B cell (primary cell): ENCODE data around the gene NPIPB4. TPM values are rescaled to one million over a fixed set of nuclear protein-coding genes. Genes with fewer than 3 reads are reported as not detected.
"Not testable (repeated sequence)": the region's sequence is repeated elsewhere in the genome, so short reads cannot be mapped to it uniquely, and the experiment has no call there.

Experiments
- ATAC-seq: fragments of 200-7000 bp; cut with Tn5 transposase; one replicate; pipeline ENCODE4 v1.10.0; 2021; ENCODE audit warnings: low read depth, mild to moderate bottlenecking, moderate number of reproducible peaks, moderate library complexity
- CTCF ChIA-PET: fragments of 350-600 bp; sonication (Branson Sonifier 250); formaldehyde crosslinking; loops from one replicate; lab custom pipeline; 2021; ENCODE audit warnings: antibody characterized with exemption, inconsistent platforms; lab: Charles Lee
- POLR2A ChIA-PET: fragments of 350-600 bp; sonication (Branson Sonifier 250); formaldehyde crosslinking; loops from one replicate; lab custom pipeline; 2021; ENCODE audit warnings: antibody characterized with exemption; lab: Charles Lee
- DNase-seq: peaks from one replicate; pipeline ENCODE4 v3.0.0; 2013
- H2AFZ ChIP-seq: 2 replicates; pipeline ENCODE4 v1.6.1; 2012; ENCODE audit warnings: mild to moderate bottlenecking, low read depth, low read length; ENCODE audit not compliant: insufficient read depth, poor library complexity, severe bottlenecking
- H3K27ac ChIP-seq, 2 donors: 1 replicate in 1 of 2; 2 replicates in 1 of 2; pipeline ENCODE4 v1.5.1; 2012 to 2013; ENCODE audit warnings: low read length in 2 of 2, mild to moderate bottlenecking in 2 of 2, moderate library complexity in 1 of 2
- H3K27me3 ChIP-seq, 4 experiments: fragments of 200-600 bp in 1 of 4; sonication (generic) in 1 of 4; replicated peaks in 1 of 4; 1 replicate in 2 of 4; 2 replicates in 2 of 4; pipeline versions ENCODE4 v1.6.1 to v1.7.0; 2013 to 2016; ENCODE audit warnings: low read length in 3 of 4, mild to moderate bottlenecking in 2 of 4, mixed read lengths in 1 of 4, moderate library complexity in 1 of 4; ENCODE audit not compliant: insufficient read depth in 4 of 4, control insufficient read depth in 3 of 4; ENCODE audit errors: control extremely low read depth in 1 of 4
- H3K36me3 ChIP-seq, 2 experiments: replicated peaks in 1 of 2; 1 replicate in 1 of 2; 2 replicates in 1 of 2; pipeline versions ENCODE4 v1.6.1 to v1.7.1; 2013; ENCODE audit warnings: low read length in 1 of 2; ENCODE audit not compliant: insufficient read depth in 2 of 2, control insufficient read depth in 1 of 2; ENCODE audit errors: control extremely low read depth in 1 of 2, extremely low read depth in 1 of 2
- H3K4me1 ChIP-seq, 2 donors: fragments of 200-600 bp in 1 of 2; sonication (generic) in 1 of 2; 1 replicate in 1 of 2; 2 replicates in 1 of 2; pipeline versions ENCODE4 v1.5.1 to v1.6.1; 2013 to 2017; ENCODE audit warnings: low read length in 2 of 2; ENCODE audit not compliant: control insufficient read depth in 2 of 2, insufficient read depth in 2 of 2
- H3K4me2 ChIP-seq: replicated peaks from 2 replicates; pipeline ENCODE3; 2012; ENCODE audit warnings: mild to moderate bottlenecking, low read depth, low read length; ENCODE audit not compliant: poor library complexity, severe bottlenecking
- H3K4me3 ChIP-seq, 5 experiments: fragments of 200-600 bp in 1 of 5; sonication (generic) in 1 of 5; 1 replicate in 3 of 5; 2 replicates in 2 of 5; pipeline versions ENCODE4 v1.5.1 to v1.7.0; 2011 to 2016; ENCODE audit warnings: low read length in 4 of 5, mild to moderate bottlenecking in 4 of 5, low read depth in 2 of 5, control low read depth in 1 of 5, moderate library complexity in 1 of 5; ENCODE audit not compliant: insufficient read depth in 1 of 5; ENCODE audit errors: control extremely low read depth in 1 of 5, extremely low read depth in 1 of 5
- H3K79me2 ChIP-seq: fragments of 200-600 bp; sonication (generic); one replicate; pipeline ENCODE4 v1.6.0; 2016; ENCODE audit warnings: low read length; ENCODE audit not compliant: control insufficient read depth, insufficient read depth
- H3K9ac ChIP-seq: fragments of 200-600 bp; sonication (generic); 2 replicates; pipeline ENCODE4 v1.6.1; 2017; ENCODE audit warnings: mild to moderate bottlenecking, low read length, moderate library complexity
- H3K9me3 ChIP-seq, 3 donors: one replicate each; pipeline versions ENCODE4 v1.6.1 to v1.7.1; 2013; ENCODE audit warnings: low read length in 2 of 3; ENCODE audit not compliant: control insufficient read depth in 2 of 3, insufficient read depth in 1 of 3; ENCODE audit errors: control extremely low read depth in 1 of 3
- H4K20me1 ChIP-seq: 2 replicates; pipeline ENCODE4 v1.6.0; 2012; ENCODE audit warnings: mild to moderate bottlenecking, low read length; ENCODE audit not compliant: insufficient read depth, control insufficient read depth, poor library complexity, severe bottlenecking
- H3K27ac Mint-ChIP-seq: one replicate; pipeline ENCODE4 v1.8.0; 2021; ENCODE audit warnings: mixed read lengths
- H3K27me3 Mint-ChIP-seq: one replicate; pipeline ENCODE4 v1.8.0; 2021; ENCODE audit warnings: mixed read lengths
- H3K4me1 Mint-ChIP-seq: one replicate; pipeline ENCODE4 v1.8.0; 2021; ENCODE audit warnings: mixed read lengths
- H3K4me3 Mint-ChIP-seq: one replicate; pipeline ENCODE4 v1.8.0; 2021; ENCODE audit warnings: mixed read lengths
- H3K9me3 Mint-ChIP-seq: one replicate; pipeline ENCODE4 v1.8.0; 2022; ENCODE audit warnings: mixed read lengths; ENCODE audit not compliant: insufficient read depth
- WGBS: methylation state at CpG from one replicate; pipeline ENCODE4 v1.1.5; 2013; ENCODE audit warnings: missing lambda C conversion rate; ENCODE audit not compliant: insufficient coverage; 5-methylcytosine and 5-hydroxymethylcytosine counted together
- intact Hi-C: fragments of 100-400 bp; cut with micrococcal nuclease; formaldehyde crosslinking; loops from one replicate; pipeline ENCODE4 v1.10.0; 2022
- polyA plus RNA-seq: library from polyadenylated mRNA; depleted of rRNA; stranded (reverse); fragments of >200 nt; gene quantifications from 2 replicates; pipeline ENCODE4 v1.2.3, GENCODE V29; 2012
- total RNA-seq, 2 donors: library from RNA; stranded (reverse); fragments of 120-200 nt in 1 of 2; gene quantifications; 1 replicate in 1 of 2; 2 replicates in 1 of 2; pipeline versions ENCODE4 v1.2.3 to v1.2.4, GENCODE V29; 2013 to 2022

The NPIPB4 gene
- total and polyA plus RNA-seq, 2 donors (not counting 1 experiment from before 2014, with no cell fraction given) = 72.0 to 650 TPM

DNA sequence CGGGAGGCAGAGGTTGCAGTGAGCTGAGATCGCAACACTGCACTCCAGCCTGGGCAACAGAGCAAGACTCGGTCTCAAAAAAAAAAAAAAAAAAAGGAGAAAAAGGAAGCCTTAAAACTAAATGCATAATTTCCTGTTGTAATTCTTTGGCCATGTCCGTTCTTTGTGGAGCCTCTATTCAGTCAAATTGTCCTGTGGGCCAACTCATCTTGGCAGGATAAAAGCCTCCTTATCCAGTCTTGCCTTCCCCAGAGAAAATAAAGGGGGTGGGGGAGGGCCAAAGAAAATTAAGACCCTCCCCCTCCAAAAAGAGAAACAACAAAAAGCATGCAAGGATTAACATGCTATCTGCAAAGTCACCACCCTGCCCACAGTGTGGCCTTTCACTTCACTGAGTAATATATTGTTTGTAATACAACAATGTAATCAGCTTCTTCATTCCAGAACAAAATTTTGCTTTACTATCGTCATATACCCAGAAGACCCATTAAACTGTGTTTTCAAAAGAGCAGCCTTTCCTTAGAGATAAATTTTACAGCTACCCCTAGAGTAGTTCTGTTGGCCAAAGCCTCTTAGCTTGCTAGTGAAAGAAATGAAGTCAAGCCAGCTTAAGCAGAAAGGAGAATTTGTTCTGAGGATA, 31.4 kb downstream of the NPIPB4 start:
- H3K4me3 Mint-ChIP-seq, CTCF ChIA-PET, H3K27ac Mint-ChIP-seq, DNase-seq, ATAC-seq, H3K9me3 Mint-ChIP-seq, H3K9me3 ChIP-seq, H3K27ac ChIP-seq, H3K4me2 ChIP-seq, H3K4me1 Mint-ChIP-seq, H3K4me1 ChIP-seq, H4K20me1 ChIP-seq, H3K36me3 ChIP-seq, H3K79me2 ChIP-seq, H2AFZ ChIP-seq, H3K27me3 ChIP-seq, H3K9ac ChIP-seq, H3K4me3 ChIP-seq, H3K27me3 Mint-ChIP-seq, POLR2A ChIA-PET: not testable (repeated sequence)
- 75% methylated on average over 2 of the region's 5 CpGs for WGBS
- intact Hi-C loops = loop anchor here (10.0 kb wide), 1 partner anchor 369 kb away; no protein-coding TSS in a partner anchor

DNA sequence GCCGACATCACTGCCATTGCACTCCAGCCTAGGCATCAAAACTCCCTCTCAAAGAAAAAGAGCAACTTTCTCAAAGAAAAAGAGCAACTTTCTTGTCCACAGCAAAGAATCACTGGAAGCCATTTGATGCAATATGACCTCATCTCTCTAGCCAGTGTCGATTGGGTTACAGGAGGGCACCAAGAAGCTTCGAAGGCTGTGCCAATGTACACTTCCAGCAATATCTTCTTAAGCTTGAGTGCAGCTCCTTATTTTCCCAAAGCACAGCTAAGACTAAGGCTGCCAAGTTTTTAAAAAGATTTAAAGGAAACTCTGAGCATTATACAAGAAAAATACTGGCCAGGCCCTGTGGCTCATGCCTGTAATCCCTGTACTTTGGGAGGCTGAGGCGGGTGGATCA, 32.0 kb downstream of the NPIPB4 start:
- H4K20me1 ChIP-seq, H2AFZ ChIP-seq, H3K9ac ChIP-seq, H3K27ac Mint-ChIP-seq, H3K27me3 Mint-ChIP-seq, H3K9me3 Mint-ChIP-seq, CTCF ChIA-PET, DNase-seq, ATAC-seq, H3K4me2 ChIP-seq, H3K27ac ChIP-seq, H3K4me3 ChIP-seq, H3K9me3 ChIP-seq, H3K4me1 Mint-ChIP-seq, H3K4me1 ChIP-seq, H3K27me3 ChIP-seq, POLR2A ChIA-PET, H3K4me3 Mint-ChIP-seq, H3K79me2 ChIP-seq, H3K36me3 ChIP-seq: not testable (repeated sequence)
- intact Hi-C loops = loop anchor here (10.0 kb wide), 1 partner anchor 369 kb away; no protein-coding TSS in a partner anchor
- 94% methylated on average over 2 of the region's 4 CpGs for WGBS

DNA sequence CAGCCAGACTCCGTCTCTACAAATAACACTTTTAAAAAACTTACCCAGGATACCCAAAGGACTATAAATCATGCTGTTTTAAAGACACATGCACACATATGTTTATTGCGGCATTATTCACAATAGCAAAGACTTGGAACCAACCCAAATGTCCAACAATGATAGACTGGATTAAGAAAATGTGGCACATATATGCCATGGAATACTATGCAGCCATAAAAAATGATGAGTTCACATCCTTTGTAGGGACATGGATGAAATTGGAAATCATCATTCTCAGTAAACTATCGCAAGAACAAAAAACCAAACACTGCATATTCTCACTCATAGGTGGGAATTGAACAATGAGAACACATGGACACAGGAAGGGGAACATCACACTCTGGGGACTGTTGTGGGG, 34.3 kb downstream of the NPIPB4 start:
- DNase-seq, CTCF ChIA-PET, H3K4me2 ChIP-seq, H3K36me3 ChIP-seq, H3K27ac ChIP-seq, H3K9ac ChIP-seq, H3K4me1 ChIP-seq, ATAC-seq, H4K20me1 ChIP-seq, H3K9me3 Mint-ChIP-seq, H3K4me3 Mint-ChIP-seq, H3K4me3 ChIP-seq, H3K27me3 ChIP-seq, H3K9me3 ChIP-seq, H2AFZ ChIP-seq, H3K27me3 Mint-ChIP-seq, H3K79me2 ChIP-seq, POLR2A ChIA-PET, H3K27ac Mint-ChIP-seq: not testable (repeated sequence)
- H3K4me1 Mint-ChIP-seq = peaks cover 14% of the 10 kb centered on the region
- WGBS = no CpG with 5 or more reads among the region's 3 CpGs
- intact Hi-C loops = loop anchor here (10.0 kb wide), 1 partner anchor 372 kb away; no protein-coding TSS in a partner anchor

DNA sequence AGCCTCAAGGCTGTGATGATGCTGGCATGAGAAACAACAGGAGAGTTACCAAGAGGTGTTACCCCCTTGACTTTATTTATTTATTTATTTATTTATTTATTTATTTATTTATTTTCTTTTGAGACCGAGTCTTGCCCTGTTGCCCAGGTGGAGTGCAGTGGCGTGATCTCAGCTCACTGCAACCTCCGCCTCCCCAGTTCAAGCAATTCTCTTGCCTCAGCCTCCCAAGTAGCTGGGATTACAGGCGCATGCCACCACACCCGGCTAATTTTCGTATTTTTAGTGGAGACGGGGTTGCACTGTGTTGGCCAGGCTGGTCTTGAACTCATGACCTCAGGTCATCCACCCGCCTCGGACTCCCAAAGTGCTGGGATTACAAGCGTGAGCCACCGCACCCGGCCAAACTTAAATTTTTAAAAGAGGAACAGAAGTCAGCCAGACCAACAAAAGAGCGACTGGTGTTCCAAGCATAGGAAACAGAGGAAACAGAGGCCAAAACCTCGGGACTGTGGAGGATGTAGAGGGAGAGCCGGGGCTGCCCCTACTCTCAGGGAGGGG, 36.6 kb downstream of the NPIPB4 start:
- WGBS = 92% methylated on average over 6 of the region's 15 CpGs
- Mint-ChIP-seq H3K4me3 (peak overlapping the region; percentile 94), H3K27ac (peak overlapping the region; percentile 95), H3K4me1 (peaks cover 14% of the 10 kb centered on the region)
- Histone ChIP-seq H2AFZ (peak overlapping the region; percentile 73), H3K4me2 (peak overlapping the region; percentile 61), H3K9ac (peak overlapping the region; percentile 65), H3K4me3 (peak overlapping the region in 4 of 5 experiments; percentile 62 to 74 (median 70)), H3K27ac (peak overlapping the region; percentile 83 to 88)
- DNase-seq, H4K20me1 ChIP-seq, H3K27me3 Mint-ChIP-seq, H3K79me2 ChIP-seq, CTCF ChIA-PET, ATAC-seq, H3K4me1 ChIP-seq, H3K36me3 ChIP-seq, POLR2A ChIA-PET, H3K9me3 ChIP-seq, H3K27me3 ChIP-seq, H3K9me3 Mint-ChIP-seq: not testable (repeated sequence)
- intact Hi-C loops = loop anchor here (10.0 kb wide), 1 partner anchor 374 kb away; no protein-coding TSS in a partner anchor
